Glomerular endothelial cell (primary cell): ENCODE data around the gene ERCC5. TPM values are rescaled to one million over a fixed set of nuclear protein-coding genes. Genes with fewer than 3 reads are reported as not detected.
A peak's percentile ranks its signal among the peaks of the same experiment; 100 is the strongest.

Experiments
- DNase-seq: peaks from one replicate; pipeline ENCODE4 v3.0.0-alpha.2; 2011; ENCODE audit warnings: low read depth, low spot score; ENCODE audit errors: extremely low read depth
- total RNA-seq: library from RNA; depleted of rRNA; stranded (reverse); fragments of >200 nt; gene quantifications from 2 replicates; pipeline ENCODE4 v1.2.3, GENCODE V29; 2015

Gene ERCC5
- 41.4 and 48.5 TPM in 2 replicates for total RNA-seq

DNA sequence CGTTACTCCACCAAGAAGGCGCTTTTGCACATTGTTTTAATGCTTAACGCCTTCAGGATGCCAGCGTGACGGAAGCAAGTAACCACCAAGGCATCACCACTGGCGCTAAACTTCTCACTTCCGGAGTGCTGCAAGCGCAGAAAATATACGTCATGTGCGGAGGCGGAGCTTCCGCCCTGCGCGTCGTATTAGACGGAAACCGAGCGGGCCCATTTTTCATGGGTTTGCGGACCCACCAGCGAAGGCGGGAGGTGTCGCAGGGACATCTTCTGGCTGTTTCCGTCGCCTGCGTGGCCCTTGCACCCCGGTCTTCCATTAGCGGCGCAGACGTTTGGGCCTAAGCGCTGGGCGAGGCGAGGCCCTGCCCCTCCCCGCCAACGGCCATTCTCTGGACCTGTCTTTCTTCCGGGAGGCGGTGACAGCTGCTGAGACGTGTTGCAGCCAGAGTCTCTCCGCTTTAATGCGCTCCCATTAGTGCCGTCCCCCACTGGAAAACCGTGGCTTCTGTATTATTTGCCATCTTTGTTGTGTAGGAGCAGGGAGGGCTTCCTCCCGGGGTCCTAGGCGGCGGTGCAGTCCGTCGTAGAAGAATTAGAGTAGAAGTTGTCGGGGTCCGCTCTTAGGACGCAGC lies at the start of gene ERCC5:
Gene ERCC5 (plus strand): TSS at position 403 of the 631 bp plus-strand sequence. CDS start 235 bp downstream, outside the sequence.
- peak; percentile 85 for DNase-seq

DNA sequence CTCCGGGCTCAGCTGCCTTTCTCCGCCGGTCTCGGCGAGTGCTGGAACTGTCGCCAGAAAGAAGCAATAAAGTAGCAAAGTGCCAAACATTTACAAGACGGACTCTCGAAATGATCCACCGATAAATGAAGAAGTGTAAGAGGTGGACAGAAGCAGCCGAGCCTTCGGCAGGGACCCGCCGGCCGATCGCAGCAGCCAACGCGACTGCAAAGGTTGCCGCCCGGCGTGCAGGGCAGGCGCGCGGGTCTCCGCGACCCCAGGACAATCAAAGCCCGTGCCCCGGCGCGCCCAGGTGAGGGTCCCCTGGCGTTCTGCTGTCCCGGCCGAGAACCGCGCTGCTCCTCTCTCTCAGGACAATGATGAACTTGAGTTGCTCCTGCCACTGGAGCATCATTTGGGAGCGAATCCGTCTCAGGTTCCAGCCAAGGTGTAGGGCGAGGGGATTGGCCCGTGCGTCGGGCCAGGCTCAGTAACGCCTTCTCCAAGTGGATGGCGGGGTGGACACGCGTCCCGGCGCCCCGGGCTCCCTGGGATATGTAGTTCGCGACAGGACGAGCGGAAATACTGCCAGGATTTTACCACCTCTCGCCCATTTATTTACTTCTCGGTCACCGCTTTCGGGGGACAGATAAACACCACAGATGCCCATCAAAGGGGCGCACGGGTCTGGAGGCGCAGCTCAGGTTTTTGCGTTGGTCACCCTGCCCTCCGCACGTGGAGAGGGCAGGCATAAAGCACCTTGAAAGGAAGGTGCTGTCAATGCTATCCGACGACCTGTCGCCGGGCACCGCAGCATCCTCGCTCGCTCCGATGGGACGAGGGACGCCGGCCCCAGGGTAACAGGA lies 47.0 kb upstream of the ERCC5 start, which contains the start of the genes BIVM and POGLUT2:
Gene BIVM (plus strand): TSS at position 539 of the 845 bp plus-strand sequence. CDS start 8,149 bp downstream, outside the sequence.
Gene POGLUT2 (minus strand): TSS at position 396 of the 845 bp plus-strand sequence. CDS start 306 bp downstream, at position 90.
- peak; percentile 50 for DNase-seq

DNA sequence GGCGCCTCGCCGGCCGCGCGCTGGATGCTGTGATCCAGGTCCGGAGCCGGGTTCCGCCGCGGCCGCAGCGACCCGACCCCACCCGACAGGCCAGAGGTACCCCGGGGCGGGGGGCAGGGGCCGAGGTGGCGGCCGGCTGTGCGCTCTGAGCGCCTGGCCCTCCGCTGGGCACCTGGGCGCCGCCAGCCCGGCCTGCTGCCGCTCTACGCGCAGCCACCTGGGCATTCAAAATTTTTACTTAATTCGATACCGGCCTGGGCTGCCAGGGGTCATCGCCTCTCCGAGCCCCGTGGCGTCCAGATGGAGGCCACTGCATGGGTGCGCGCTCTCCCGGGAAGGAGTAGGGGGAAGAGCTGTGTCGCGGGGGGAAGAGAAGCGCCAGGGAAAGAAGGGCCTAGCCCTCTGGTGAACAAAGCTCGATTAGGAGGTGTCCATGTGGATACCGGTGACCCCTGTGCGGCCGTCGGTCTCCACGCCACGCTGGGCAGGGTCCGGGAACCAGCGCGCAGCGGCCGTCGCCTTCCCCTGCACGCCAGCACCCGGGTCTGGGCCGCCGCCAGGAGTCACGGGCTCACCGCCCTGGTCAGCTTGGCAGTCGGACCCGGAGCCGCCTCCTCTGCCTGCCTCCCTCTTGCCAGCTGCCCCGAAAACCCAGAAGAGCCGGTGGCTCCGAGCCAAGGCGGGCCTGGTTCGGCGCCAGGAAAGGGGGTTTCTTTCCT lies 46.2 kb upstream of the ERCC5 start:
- no peak for DNase-seq

DNA sequence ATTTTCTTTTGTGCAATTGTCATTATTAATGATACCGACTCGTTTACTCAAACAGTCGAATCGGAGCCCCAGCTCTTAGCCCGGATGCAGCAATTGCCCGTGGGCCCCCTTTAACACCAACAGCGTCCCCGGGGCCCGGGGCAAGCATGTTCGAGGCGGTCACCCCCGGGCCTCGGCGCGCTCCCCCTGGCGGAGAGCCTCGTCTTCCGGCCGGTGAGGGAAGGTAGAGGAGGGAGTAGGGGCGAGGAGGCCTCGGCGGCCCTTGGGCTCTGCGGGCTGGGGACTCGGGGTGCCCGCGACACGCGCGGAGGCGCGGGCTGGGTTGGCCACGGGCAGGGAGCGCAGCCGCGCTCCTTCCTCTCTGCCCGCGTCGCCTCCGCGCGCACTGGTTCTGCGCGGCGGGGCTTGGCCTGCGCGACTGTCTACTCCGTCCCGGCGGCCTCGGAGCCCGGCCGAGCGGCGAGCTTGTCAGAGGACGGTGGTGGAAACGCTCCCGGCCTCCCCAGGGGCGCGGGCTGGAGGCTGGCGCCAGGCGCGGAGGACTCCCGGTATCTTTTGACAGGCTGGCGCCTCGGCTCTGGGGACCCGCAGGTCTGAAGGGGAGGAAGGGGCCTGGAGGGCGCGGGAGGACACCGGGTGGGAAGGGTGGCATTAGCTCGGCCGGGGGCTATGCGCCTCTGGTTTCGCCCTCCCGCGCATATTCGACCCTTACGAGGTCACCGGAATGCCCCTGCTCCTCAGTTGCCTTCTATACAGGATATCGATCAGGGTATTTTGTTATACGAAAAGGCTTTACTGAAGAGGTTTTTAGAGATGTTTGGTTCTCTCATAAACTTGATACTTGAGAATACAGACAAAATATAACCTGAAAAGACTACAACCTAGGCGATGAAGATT lies 45.4 kb upstream of the ERCC5 start:
- DNase-seq = no peak

- DNase-seq = no peak
Observed at GRCh38 chr13:102805680-102806079, 40.2 kb upstream of the ERCC5 start.

GRCh38 chr13:102807699-102808098 lies 38.1 kb upstream of the ERCC5 start:
- DNase-seq = no peak

GRCh38 chr13:102812611-102813287 lies 33.1 kb upstream of the ERCC5 start:
- DNase-seq = no peak

DNA sequence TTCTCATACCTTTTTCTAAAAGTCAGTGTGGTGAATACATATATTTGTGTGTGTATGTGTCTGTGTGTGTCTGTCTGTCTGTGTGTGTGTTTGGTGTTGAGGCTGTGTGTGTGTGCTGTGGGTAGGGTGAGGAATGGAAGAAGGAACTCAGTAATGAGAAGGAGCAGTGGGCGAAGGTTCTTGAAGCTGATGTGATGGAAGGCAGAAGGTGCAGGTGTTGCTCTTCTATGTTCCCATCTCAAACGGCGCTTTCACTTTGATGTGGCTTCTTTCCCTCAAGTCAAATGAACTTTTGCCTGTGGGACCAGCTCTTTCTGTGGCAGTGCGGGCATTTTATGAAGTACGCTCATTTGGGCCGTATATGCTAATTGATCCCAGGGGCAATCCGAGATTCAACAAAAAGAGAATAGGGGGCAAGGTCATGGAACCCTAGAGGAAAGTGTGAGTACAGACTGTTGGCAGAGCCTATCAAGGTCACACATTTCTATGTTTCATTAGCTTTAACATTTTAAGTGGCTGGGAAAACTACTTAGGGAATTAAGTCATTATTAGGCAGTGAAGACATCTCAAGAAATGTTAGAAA lies 31.7 kb upstream of the ERCC5 start:
- no peak for DNase-seq

GRCh38 chr13:102814793-102815192 lies 31.0 kb upstream of the ERCC5 start:
- DNase-seq = no peak

DNA sequence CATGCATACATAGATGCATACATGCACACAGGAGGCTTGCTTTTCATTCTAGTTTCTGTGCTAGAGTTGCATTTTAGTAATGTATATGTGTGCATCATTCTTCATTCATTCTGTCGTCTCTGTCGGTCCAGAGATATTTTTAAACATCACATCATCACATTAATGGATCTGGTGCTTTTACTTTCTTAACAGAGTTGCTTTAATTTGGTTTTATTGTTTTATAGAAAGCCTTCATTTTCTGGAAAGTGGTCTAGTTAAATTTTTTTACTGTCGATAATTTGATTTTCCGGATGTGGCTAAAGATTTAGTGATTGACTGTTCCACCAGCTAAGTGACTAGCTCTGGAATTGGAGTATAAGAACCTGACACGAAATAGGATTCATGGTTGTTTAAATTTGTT lies 30.0 kb upstream of the ERCC5 start:
- DNase-seq = no peak

- no peak for DNase-seq
Observed at GRCh38 chr13:102816708-102817107, 29.1 kb upstream of the ERCC5 start.

DNA sequence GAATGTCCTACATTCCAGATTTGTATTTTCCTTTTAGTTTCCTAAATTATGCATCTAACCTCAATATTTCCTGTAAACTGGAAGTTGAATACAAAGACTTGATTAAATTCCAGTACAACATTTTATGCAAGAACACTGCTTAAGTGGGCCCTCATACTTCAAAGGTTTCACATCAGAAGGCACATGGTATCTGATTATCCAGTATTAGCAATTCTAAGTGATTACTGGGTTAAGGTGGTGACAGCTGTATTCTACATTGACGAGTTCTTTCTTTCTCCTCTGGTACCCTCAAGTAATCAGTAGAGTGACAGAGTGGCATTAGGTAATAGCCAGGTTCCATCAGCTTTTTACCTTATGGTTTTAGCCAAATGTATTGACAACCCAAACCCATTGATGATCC lies 28.6 kb upstream of the ERCC5 start:
- DNase-seq = no peak

DNA sequence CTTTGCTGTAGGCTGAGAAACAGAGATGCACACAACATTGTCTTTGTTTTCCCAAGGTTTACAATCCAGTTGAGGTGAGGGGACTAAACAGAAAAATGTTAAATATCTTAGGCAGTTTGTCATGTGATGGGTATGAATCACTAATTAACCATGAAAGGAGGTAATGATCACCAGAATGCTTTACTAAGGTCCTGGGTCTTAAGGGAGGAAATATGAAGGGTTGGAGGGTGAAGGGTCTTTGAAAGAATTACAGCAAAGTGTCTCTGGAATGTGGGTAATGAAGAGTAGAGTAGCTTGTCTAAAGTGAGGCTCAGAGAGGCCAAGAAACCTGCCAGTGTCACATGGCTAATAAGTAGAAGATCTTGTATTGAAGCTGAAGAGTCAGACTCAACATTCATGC lies 27.9 kb upstream of the ERCC5 start:
- no peak for DNase-seq

- DNase-seq = no peak
Observed at GRCh38 chr13:102825400-102825799, 20.4 kb upstream of the ERCC5 start.

DNA sequence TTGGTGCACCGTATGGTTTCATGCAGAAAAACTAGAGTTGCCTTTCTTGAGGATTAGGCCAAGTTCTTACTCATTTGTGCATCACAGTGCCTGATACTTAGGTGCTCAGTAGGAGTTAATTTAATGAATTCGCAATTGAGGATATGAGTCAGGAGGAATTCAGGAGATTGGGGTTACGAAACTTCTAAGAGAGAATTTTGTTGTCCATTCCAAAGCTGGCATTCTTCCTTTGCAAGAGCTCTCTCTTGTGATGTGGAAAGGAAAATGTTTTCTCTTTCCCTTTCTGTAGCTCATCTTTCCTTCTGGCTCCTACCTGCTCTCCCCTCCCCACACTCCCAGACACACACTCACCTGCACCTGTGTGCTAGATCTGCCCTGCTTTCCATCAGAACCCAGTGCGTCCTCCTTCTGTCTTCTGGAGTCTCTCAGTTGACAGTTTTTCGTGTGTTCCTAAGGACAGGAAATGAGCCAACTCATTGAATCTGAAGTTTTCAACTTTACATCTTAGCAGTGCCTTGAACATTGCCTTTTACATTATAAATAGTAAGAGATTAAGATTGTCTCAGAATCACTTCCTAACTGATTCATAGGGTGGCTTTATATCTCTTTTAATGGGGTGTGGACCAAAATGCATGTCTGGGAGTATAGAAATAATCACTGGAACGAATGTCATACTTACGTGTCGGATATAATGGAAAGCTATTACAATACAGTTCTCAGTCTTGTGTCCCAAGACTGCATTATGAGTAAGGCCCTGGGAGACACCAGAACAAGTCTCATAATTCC lies 19.7 kb upstream of the ERCC5 start:
- DNase-seq = peak; percentile 27

- DNase-seq = no peak
Observed at GRCh38 chr13:102830646-102831045, 15.2 kb upstream of the ERCC5 start.

DNA sequence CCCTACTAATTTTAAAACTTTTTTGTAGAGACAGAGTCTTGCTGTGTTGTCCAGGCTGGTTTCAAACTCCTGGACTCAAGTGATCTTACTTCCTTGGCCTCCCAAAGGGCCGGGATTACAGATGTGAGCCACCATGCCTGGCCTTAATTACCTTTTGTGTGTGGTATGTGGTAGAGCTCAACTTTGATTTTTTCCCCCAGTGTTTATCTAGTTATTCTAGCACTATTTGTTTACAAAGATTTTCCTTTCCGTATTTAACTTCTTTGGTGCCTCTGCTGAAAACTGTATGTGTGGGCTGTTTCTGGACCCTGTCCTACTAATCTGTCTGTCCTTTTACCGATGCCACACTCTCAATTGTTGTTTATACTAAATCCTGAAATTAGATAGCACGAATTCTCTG lies 9.4 kb upstream of the ERCC5 start:
- no peak for DNase-seq

- no peak for DNase-seq
Observed at GRCh38 chr13:102838273-102838672, 7.6 kb upstream of the ERCC5 start.

DNA sequence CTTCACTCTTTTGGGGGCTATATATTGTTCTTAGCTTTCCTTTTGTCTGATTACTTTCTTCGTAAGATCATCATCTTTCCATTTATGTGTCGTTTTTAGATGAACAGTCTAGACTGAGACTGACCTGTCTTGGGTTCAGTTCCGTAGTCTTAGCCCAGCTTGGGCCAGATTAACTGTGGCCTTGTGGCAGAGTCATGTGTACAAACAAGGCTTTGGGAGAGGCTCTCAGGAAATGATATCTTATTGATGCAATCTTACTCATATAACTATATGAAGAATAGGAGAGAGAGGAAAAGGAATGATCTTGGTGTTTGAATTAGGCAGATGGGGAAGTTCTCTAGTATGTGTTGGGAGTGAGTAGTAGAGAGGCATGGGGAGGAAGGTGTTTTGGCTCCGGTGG lies 6.8 kb upstream of the ERCC5 start:
- DNase-seq = no peak
